ENCODE results near the gene LIN52. TPM values are rescaled to one million over a fixed set of nuclear protein-coding genes. Genes with fewer than 3 reads are reported as not detected.
A peak's percentile ranks its signal among the peaks of the same experiment; 100 is the strongest.
"Not testable (repeated sequence)": the region's sequence is repeated elsewhere in the genome, so short reads cannot be mapped to it uniquely, and the experiment has no call there.

The LIN52 gene
- total RNA-seq, 2 experiments from 2014 or later: 10.7 to 13.6 TPM

DNA sequence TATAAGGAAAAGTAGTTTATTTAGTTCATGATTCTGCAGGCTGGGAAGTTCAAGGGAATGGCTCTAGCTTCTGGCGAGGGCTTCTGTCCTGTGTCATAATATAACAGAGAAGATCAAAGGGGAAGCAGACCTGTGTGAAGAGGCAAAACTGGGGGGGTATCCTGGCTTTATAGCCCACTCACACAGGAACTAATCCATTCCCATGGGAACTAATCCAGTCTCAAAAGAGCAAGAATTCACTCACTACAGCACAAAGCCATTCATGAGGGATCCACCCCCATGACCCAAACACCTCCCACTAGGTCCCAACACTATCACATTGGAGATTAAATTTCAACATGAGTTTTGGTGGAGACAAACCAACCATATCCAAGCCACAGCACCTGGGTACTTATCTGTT is 7.4 kb upstream of the LIN52 start:
- H3K36me3 Mint-ChIP-seq (ENCODE audit: low read depth): no peaks in the 10 kb centered on the region
- CTCF ChIA-PET: interaction anchor here (0.6 to 1.5 kb wide), 2 partner anchors 11 to 612 kb away, joined by 3 read pairs; no protein-coding TSS in a partner anchor
- no peaks in the 10 kb centered on the region for H3K9me3 Mint-ChIP-seq
- DNase-seq: no peak
- H3K4me3 Mint-ChIP-seq: no peak overlapping the region
- H3K27ac Mint-ChIP-seq: no peak overlapping the region
- intact Hi-C loops (cut with micrococcal nuclease): no loop called here
- H3K27me3 Mint-ChIP-seq (ENCODE audit: low read depth): no peaks in the 10 kb centered on the region
- no peaks in the 10 kb centered on the region for H3K4me1 Mint-ChIP-seq (ENCODE audit: low read depth)

GRCh38 chr14:74080820-74081460 is 3.8 kb upstream of the LIN52 start:
- no peak overlapping the region for H3K27ac Mint-ChIP-seq
- DNase-seq: no peak
- H3K9me3 Mint-ChIP-seq: no peaks in the 10 kb centered on the region
- intact Hi-C loops (cut with micrococcal nuclease): loop anchor here (5.0 to 10.0 kb wide), 3 partner anchors 946 to 1096 kb away; partner anchors contain the start of genes PSEN1, RBM25 and TMED10
- H3K36me3 Mint-ChIP-seq (ENCODE audit: low read depth): no peaks in the 10 kb centered on the region
- no peak overlapping the region for H3K4me3 Mint-ChIP-seq
- peaks cover 21% of the 10 kb centered on the region for H3K4me1 Mint-ChIP-seq (ENCODE audit: low read depth)
- H3K27me3 Mint-ChIP-seq (ENCODE audit: low read depth): no peaks in the 10 kb centered on the region
- CTCF ChIA-PET: no interaction called here

GRCh38 chr14:74081491-74081890 is 3.3 kb upstream of the LIN52 start:
- Mint-ChIP-seq H3K27ac (no peak overlapping the region), H3K4me1 (ENCODE audit: low read depth) (peaks cover 27% of the 10 kb centered on the region), H3K36me3 (ENCODE audit: low read depth) (no peaks in the 10 kb centered on the region), H3K4me3 (no peak overlapping the region), H3K27me3 (ENCODE audit: low read depth) (no peaks in the 10 kb centered on the region), H3K9me3 (no peaks in the 10 kb centered on the region)
- no peak for DNase-seq
- CTCF ChIA-PET: interaction anchor here (0.6 kb wide), 1 partner anchor 23 kb away, joined by 4 read pairs; no protein-coding TSS in a partner anchor
- intact Hi-C loops (cut with micrococcal nuclease): loop anchor here (5.0 to 10.0 kb wide), 3 partner anchors 947 to 1096 kb away; partner anchors contain the start of genes PSEN1, RBM25 and TMED10

- H3K27ac Mint-ChIP-seq: no peak overlapping the region
These were observed 1.6 kb upstream of the LIN52 start for GRCh38 chr14:74083161-74083560.

GRCh38 chr14:74083784-74084276 is 926 bp upstream of the LIN52 start:
- H3K4me1 Mint-ChIP-seq (ENCODE audit: low read depth): peaks cover 35% of the 10 kb centered on the region
- H3K27ac Mint-ChIP-seq: peak overlapping the region; percentile 95
- CTCF ChIA-PET: interaction anchor here (0.5 to 0.8 kb wide), 3 partner anchors 11 to 217 kb away, joined by 3 read pairs; no protein-coding TSS in a partner anchor
- H3K9me3 Mint-ChIP-seq: no peaks in the 10 kb centered on the region
- no peak for DNase-seq
- H3K27me3 Mint-ChIP-seq (ENCODE audit: low read depth): no peaks in the 10 kb centered on the region
- H3K36me3 Mint-ChIP-seq (ENCODE audit: low read depth): no peaks in the 10 kb centered on the region
- intact Hi-C loops (cut with micrococcal nuclease): loop anchor here (1.0 to 10.0 kb wide), 13 partner anchors 65 to 1093 kb away; partner anchors contain the start of genes BBOF1, COQ6, ENTPD5 and FAM161B
- peak overlapping the region; percentile 99 for H3K4me3 Mint-ChIP-seq

More at GRCh38 chr14:74083161-74083560, 1.6 kb upstream of the LIN52 start:
- DNase-seq: no peak
- no peaks in the 10 kb centered on the region for H3K9me3 Mint-ChIP-seq
- intact Hi-C loops (cut with micrococcal nuclease): loop anchor here (5.0 to 10.0 kb wide), 3 partner anchors 948 to 1094 kb away; partner anchors contain the start of genes PSEN1, RBM25 and TMED10
- no peaks in the 10 kb centered on the region for H3K27me3 Mint-ChIP-seq (ENCODE audit: low read depth)
- H3K4me3 Mint-ChIP-seq: peak overlapping the region; percentile 99
- CTCF ChIA-PET: interaction anchor here (0.7 kb wide), 1 partner anchor 62 kb away, joined by 3 read pairs; no protein-coding TSS in a partner anchor
- H3K4me1 Mint-ChIP-seq (ENCODE audit: low read depth): peaks cover 32% of the 10 kb centered on the region
- H3K36me3 Mint-ChIP-seq (ENCODE audit: low read depth): no peaks in the 10 kb centered on the region

- intact Hi-C loops (cut with micrococcal nuclease): loop anchor here (2.0 to 10.0 kb wide), 4 partner anchors 232 to 1030 kb away; partner anchors contain the start of genes PSEN1 and RBM25
- Mint-ChIP-seq H3K27ac (peak overlapping the region; percentile 95), H3K36me3 (ENCODE audit: low read depth) (no peaks in the 10 kb centered on the region), H3K4me1 (ENCODE audit: low read depth) (peaks cover 38% of the 10 kb centered on the region), H3K27me3 (ENCODE audit: low read depth) (no peaks in the 10 kb centered on the region), H3K9me3 (no peaks in the 10 kb centered on the region), H3K4me3 (peak overlapping the region; percentile 99)
- CTCF ChIA-PET: interaction anchor here (0.7 kb wide), 3 partner anchors 23 to 91 kb away, joined by 3 to 4 read pairs (median 4); no protein-coding TSS in a partner anchor
- DNase-seq: peak; percentile 55
These were observed 386 bp downstream of the LIN52 start for GRCh38 chr14:74085047-74085637.

DNA sequence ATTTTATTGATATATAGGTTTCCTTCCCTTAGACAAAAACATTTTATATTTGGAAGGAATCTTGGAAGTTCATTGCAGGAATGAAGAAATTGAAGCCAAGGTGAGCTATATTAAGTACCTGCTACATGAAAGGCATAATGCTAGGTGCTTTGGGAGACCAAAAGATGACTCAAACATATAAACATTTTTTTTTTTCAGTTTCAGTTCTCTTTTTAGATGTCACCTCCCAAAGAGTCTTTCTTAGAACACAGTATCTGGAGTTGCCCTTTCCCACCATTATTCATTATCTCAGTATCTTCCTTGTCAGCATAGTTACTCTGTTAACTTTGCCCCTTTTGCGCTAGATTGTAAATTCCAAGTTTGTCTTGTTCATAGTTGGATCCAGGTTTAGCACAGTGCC is 1.1 kb downstream of the LIN52 start:
- no peaks in the 10 kb centered on the region for H3K9me3 Mint-ChIP-seq
- intact Hi-C loops (cut with micrococcal nuclease): loop anchor here (2.0 to 10.0 kb wide), 4 partner anchors 233 to 1031 kb away; partner anchors contain the start of genes PSEN1 and RBM25
- peak overlapping the region; percentile 99 for H3K4me3 Mint-ChIP-seq
- CTCF ChIA-PET: interaction anchor here (0.7 to 0.8 kb wide), 4 partner anchors 22 to 344 kb away, joined by 3 to 4 read pairs (median 4); no protein-coding TSS in a partner anchor
- H3K36me3 Mint-ChIP-seq (ENCODE audit: low read depth): no peaks in the 10 kb centered on the region
- H3K27ac Mint-ChIP-seq: peak overlapping the region; percentile 95
- no peak for DNase-seq
- H3K4me1 Mint-ChIP-seq (ENCODE audit: low read depth): peaks cover 38% of the 10 kb centered on the region
- no peaks in the 10 kb centered on the region for H3K27me3 Mint-ChIP-seq (ENCODE audit: low read depth)

DNA sequence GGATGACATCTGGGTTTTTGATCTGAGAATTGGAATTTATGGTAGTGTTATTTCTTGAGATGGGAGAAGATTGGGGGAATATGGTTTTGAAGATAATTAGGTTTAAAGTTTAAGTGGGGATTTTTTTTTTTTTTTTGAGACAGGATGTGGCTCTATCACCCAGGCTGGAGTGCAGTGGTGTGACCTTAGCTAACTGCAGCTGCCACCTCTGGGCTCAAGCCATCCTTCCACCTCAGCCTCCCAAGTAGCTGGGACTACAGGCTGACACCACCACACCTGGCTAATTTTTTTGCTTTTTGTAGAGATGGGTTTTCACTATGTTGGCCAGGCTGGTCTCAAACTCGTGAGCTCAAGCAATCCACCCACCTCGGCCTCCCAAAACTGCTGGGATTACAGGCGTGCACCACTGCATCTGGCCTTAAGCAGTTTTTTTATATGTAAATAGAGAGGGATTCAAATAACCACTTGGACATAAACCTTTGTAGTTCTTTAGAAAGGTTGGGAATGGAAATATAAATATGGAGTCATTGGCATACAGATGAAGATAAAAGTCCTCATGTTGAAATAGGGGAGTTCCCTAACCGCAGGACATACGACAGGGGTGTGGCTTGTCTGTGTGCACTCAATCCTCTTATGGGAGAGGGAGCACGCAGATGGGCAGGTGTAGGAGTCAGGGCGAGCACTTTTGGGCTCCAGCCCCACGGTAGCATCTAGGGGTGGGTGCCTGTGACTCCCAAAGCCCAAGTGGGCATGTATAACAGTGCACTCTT is 4.7 kb downstream of the LIN52 start:
- intact Hi-C loops (cut with micrococcal nuclease): loop anchor here (10.0 kb wide), 2 partner anchors 955 to 1035 kb away; partner anchors contain the start of genes PSEN1 and RBM25

DNA sequence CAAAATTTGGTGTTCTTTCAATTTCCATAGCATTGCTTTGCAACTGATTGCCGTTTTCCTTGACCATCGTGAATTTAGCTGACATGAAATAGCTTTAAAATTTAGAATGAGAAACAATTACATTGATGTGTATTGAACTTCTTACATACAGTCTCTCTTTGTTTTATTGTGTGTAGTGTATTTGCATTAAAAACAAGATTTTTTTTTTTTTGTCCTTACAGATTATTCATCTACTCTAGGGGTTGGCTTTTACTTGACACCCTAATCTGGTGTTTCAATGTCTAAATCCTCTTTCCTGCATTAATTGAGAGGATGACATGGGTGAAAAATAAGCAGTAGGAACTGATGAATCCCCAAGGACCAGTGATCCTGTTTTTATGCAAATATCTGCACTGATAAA is 20.6 kb downstream of the LIN52 start:
- no peak for DNase-seq
- Mint-ChIP-seq H3K4me1 (ENCODE audit: low read depth) (no peaks in the 10 kb centered on the region), H3K36me3 (ENCODE audit: low read depth) (peaks cover 11% of the 10 kb centered on the region), H3K4me3 (no peak overlapping the region), H3K27me3 (ENCODE audit: low read depth) (no peaks in the 10 kb centered on the region), H3K9me3 (no peaks in the 10 kb centered on the region), H3K27ac (no peak overlapping the region)
- intact Hi-C loops (cut with micrococcal nuclease): no loop called here
- CTCF ChIA-PET: no interaction called here

More for the DNA sequence above, 4.7 kb downstream of the LIN52 start:
- Mint-ChIP-seq H3K27ac (no peak overlapping the region), H3K36me3 (ENCODE audit: low read depth) (peaks cover 5% of the 10 kb centered on the region), H3K27me3 (ENCODE audit: low read depth) (no peaks in the 10 kb centered on the region), H3K4me3 (no peak overlapping the region), H3K4me1 (ENCODE audit: low read depth) (peaks cover 24% of the 10 kb centered on the region), H3K9me3 (no peaks in the 10 kb centered on the region)
- DNase-seq: peak; percentile 15
- CTCF ChIA-PET: no interaction called here

DNA sequence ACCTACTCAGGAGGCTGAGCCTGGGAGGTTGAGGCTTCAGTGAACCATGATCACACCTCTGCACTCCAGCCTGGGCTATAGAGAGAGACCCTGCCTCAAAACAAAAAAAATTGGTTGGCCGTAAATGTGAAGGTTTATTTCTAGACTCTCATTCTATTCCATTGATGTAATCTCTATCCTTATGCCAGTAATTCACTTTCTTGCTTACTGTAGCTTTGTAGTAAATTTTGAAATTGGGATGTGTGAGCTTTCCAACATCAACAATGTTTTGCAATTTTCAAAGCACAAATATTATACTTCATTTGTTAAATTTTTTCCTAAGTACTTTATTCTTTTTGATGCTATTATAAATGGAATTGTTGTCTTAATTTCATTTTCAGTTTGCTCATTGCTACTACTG is 24.6 kb downstream of the LIN52 start:
- H3K27me3 Mint-ChIP-seq (ENCODE audit: low read depth): no peaks in the 10 kb centered on the region
- no peaks in the 10 kb centered on the region for H3K9me3 Mint-ChIP-seq
- H3K4me1 Mint-ChIP-seq (ENCODE audit: low read depth): no peaks in the 10 kb centered on the region
- intact Hi-C loops (cut with micrococcal nuclease): no loop called here
- CTCF ChIA-PET: interaction anchor here (0.6 to 1.8 kb wide), 2 partner anchors 30 to 143 kb away, joined by 3 to 6 read pairs; no protein-coding TSS in a partner anchor
- no peak for DNase-seq
- no peak overlapping the region for H3K27ac Mint-ChIP-seq
- no peak overlapping the region for H3K4me3 Mint-ChIP-seq
- peaks cover 5% of the 10 kb centered on the region for H3K36me3 Mint-ChIP-seq (ENCODE audit: low read depth)

DNA sequence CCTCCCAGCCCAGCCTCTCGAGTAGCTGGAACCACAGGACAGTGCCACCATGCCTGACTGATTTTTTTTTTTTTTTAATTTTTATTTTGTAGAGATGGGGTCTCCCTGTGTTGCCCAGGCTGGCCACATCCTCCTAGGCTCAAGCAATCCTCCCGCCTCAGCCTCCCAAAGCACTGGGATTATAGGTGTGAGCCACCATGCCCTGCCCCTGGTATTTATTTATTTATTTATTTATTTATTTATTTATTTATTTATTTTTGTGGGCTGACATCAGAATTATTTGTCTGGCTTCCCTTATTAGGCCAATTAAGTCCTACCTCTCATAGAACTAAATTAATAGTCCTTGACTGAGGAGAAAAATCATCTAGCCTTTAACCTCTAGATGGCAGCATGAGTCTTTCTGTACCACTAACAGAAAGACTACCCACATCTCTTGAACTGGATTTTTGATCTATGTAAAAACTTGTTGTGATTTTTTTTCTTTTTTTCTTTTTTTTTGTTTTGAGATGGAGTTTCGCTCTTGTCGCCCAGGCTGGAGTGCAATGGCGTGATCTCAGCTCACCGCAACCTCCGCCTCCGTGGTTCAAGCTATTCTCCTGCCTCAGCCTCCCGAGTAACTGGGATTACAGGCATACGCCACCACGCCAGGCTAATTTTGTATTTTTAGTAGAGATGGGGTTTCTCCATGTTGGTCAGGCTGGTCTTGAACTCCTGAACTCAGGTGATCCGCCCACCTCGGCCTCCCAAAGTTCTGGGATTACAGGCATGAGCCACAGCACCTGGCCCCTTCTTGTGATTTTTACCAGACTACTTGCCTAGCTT is 26.9 kb downstream of the LIN52 start:
- H3K4me1 Mint-ChIP-seq (ENCODE audit: low read depth); H3K4me3 Mint-ChIP-seq; H3K36me3 Mint-ChIP-seq (ENCODE audit: low read depth); DNase-seq; H3K27me3 Mint-ChIP-seq (ENCODE audit: low read depth); H3K27ac Mint-ChIP-seq; H3K9me3 Mint-ChIP-seq: not testable (repeated sequence)
- CTCF ChIA-PET: interaction anchor here (0.5 to 1.8 kb wide), 11 partner anchors 9 to 140 kb away, joined by 3 to 8 read pairs (median 3); no protein-coding TSS in a partner anchor
- intact Hi-C loops (cut with micrococcal nuclease): loop anchor here (1.0 kb wide), 1 partner anchor 140 kb away; no protein-coding TSS in a partner anchor
